Measurements from ENCODE around the gene ESAM.
"Not testable (repeated sequence)": the region's sequence is repeated elsewhere in the genome, so short reads cannot be mapped to it uniquely, and the experiment has no call there.

ESAM gene

GRCh38 chr11:124770959-124771358 lies 8.9 kb upstream of the ESAM start:
- not testable (repeated sequence) for DNase-seq

GRCh38 chr11:124769806-124770774 lies 8.0 kb upstream of the ESAM start:
- no peak for DNase-seq

- no peak for DNase-seq
Measured at GRCh38 chr11:124768914-124769313, 6.8 kb upstream of the ESAM start.

DNA sequence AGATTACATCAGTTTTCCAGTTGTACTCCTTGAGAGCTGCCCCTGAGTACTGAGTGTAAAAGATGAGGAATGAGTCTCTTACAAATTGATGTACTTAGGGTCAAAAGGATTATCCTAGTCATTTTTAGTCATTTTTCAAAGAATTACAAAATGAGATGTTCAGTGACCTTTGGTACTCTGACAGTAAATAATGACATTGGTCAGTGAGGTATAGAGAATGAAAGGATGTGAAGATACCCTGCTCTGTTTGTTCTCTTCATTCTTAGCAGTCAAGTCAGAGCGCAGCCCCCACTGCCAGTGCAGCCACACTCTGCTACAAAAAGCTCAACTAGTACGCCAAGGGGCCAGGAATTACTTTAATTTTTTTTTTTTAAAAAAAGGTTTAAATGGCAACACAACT lies 4.1 kb upstream of the ESAM start:
- DNase-seq: no peak

DNA sequence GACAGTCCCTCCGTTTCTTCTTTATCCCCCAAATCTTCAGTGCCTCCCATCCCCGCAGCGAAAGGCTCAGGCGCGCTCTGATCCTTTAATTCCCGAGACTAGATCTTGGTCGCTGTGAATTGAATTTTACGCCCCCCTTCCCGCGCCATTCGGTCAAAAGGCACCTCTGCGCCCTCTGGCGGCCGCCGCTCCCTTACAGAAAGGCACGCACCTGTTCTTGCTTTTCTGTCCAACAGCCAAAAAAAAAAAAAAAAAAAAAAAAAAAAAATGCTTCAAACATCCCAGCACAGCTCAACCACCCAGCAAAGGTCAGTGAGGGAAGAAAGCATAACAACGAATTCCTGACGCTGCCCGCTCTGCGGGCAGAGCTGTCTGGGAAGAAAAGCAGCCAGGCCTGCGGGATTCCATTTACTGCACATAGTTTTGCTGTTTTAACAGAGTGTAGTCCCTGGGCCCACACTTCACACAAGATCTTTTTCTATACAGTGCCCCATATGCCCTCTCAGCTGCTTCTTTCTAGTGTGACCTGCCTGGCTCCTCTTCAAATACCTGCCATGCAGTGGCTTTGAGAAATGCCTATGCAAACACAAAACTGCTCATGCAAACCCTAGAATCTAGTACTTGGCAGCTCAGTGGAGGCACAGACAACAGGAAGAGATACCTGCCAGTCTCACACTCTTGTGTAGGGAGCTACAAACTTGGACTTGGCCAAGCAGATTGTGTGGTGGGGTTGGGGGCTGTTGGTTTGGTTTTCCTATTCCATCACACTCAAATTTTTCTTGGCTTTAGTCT lies 1.3 kb upstream of the ESAM start:
- DNase-seq: peak; percentile 84

GRCh38 chr11:124762624-124763155 lies 600 bp upstream of the ESAM start:
- DNase-seq: no peak

DNA sequence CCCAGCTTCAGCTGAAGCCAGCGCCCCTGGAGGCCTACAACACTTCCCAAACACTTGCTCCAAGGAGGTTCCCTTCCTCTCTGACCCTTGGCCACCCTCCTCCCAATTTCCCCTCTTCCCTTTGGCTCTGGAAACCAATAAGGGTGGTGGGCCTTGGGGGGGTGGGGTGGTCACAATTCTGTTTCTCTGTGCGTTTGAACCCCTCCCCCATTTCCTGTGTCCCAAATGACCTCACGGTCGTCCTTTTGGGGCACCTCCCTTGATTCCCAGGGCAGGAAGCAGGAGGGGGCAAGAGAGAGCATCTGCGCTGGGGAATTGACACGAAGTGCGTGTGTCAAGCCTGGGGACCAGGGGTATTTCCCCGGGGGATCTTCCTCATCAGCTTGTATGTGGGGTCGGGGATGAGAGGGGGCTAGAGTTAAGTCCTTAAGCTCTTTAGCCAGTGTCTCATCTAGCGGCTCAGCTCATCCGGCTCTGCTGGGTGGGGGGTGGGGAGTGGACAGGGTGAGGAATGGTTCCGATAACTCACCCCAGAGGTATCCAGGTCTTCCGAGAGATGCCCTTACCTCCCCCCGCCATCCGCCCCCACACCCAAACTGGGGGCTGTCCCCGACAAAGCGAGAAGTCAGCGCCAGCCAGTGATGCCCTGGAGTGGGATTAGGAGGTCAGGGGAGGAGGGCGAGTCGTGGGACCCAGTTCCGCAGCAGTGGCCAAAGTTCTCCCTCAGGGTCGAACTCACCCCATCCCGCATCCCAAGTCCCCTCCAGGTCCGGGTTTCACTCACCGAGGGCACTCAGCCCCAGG lies 587 bp downstream of the ESAM start:
- no peak for DNase-seq

DNA sequence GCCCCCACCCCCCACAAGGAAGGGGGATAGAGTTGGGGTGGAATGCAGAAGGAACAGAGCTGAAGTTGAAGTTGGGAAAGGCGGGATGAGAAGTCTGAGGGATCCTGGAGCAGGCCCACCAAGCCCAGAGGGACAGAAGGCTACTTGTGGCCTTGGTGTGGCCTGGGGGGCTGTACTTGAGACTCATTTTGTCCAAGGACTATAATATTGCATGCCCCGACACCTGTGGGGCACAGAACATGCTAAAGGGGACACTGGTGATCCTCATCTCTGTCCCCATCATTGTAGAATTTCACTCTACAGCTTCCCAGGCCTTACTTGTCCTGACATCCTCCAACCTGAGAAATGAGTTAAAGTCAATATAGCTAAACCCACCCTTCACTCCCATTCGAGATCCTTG lies 1.3 kb downstream of the ESAM start:
- DNase-seq: no peak

GRCh38 chr11:124760205-124760652 lies 1.9 kb downstream of the ESAM start:
- DNase-seq: no peak

GRCh38 chr11:124759266-124760204 lies 2.6 kb downstream of the ESAM start:
- no peak for DNase-seq

DNA sequence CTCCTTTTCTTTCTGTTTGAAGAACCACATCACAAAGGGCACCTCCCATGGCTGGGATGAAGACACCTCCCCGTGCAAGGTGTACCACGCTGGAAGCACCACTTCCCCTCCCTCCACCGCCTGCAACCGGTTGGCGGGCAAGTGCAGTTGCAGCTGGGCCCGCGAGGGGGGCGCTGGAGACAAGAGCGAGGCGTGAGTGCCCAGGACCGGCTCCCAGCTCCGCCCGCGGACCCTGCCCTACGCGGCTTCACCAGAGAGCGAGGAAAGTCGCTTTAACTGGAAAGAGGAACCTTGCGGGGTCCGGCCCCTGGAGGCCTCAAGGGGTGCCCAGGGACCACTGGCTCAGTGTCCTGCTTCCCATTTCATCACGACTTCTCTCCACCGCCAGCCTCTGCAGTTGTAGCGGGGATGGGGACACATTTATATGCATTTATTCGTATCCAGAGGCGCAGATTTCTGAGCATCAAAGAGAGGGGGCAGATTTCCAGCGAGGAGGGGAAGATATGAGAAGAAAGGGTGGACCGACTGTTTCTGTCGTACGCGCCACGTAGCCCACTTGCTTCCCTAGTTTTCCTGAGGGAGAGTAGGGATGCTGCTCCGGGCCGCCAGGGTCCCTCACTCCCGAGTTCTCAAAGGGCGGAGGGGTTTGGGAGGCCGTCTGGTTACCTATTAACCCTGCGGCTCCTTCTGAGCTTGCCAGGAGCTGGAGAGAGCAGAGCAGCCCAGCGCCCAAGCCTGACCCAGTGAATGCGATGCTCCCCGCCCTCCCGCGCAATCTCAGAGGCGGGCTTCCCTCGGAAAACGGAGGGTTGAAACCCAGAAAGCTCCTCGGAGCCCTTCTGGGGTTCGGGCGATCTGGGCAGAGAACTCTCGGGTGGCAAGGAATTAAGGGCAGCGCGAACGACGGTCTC lies 3.5 kb downstream of the ESAM start:
- DNase-seq: peak; percentile 45

DNA sequence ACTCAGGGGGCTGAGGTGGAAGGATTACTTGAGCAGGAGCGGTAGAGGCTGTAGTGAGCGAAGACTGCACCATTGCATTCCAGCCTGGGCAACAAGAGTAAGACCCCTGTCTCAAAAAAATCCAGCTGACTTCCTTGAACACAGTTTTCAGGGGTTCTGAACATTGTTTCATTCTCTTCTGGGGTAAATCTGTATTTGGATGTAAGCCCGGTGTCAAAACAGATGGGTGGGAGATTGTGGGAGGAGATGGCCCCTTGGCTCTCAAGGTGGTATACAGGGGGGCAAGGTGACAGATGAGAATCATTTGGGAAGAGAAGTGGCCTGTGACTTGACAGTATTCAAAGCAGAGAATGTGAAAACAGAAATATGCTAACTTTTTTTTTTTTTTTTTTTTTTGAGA lies 4.8 kb downstream of the ESAM start:
- no peak for DNase-seq

DNA sequence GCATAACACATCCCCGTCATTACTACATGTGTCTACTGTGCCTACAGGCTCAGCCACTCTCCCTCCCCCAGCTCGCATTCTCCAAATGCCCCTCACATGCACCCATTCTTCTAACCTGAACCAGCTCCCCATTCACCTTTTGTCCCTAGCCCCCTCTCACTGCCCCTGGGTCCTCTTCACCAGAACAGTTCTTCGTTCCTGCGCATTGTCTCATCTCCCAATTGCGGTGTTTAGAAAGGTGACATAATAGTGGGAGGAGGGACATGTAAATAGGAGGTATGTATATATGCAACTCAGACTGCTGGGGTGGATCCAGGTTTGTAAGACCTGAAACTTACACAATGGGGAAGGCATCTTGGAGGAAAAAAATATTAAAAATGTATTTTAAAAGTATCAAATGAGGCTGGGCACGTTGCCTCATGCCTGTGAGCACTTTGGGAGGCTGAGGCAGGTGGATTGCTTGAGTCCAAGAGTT lies 5.3 kb downstream of the ESAM start:
- DNase-seq: no peak

- DNase-seq: no peak
Measured at GRCh38 chr11:124756033-124756752, 5.9 kb downstream of the ESAM start.

DNA sequence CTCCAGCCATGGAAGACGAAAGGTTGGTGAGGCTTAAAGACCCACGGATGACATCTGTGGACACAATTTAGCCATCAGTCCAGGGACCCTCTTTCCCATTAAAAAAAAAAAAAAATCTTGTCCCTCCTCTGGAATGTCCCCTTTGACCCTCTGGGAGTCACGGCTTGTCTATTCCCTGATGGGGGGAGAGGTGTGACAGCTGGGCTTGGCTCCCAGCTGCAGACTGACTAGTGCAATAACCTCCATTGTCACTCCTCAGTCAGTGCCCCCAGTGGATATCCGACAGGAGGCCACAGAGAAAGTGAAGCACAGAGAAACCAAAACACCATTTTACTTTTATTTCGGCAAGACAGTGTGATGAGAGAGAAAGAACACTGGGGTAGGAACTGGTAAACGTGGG lies 7.4 kb downstream of the ESAM start:
- no peak for DNase-seq

GRCh38 chr11:124754309-124754708 lies 7.8 kb downstream of the ESAM start:
- DNase-seq: no peak

GRCh38 chr11:124753624-124754023 lies 8.5 kb downstream of the ESAM start:
- no peak for DNase-seq

DNA sequence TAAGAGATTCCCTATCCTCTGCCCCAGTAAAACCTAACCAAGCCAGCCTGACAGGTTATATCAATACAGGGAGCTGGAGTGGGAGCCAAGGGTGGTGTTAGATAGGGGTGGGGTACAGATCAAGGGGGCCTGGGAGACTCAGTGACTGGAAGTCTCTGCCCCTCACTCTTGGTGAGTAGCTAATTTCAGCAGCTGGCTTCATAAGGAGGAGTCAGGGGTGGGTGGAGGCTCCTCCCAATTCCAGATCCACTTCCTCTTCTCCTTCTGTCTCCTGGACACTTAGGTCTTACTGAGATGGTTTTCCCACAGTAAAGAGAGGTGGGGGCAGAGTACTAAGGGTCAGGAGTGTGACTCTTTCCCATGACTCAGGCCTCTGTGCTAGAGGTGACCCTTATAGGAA lies 8.9 kb downstream of the ESAM start:
- no peak for DNase-seq

GRCh38 chr11:124752471-124753102 lies 9.5 kb downstream of the ESAM start:
- DNase-seq: no peak
